HepG2 (cell line): ENCODE measurements around the gene EPB41L5. TPM values are rescaled to one million over a fixed set of nuclear protein-coding genes. Genes with fewer than 3 reads are reported as not detected.
A peak's percentile ranks its signal among the peaks of the same experiment; 100 is the strongest.

Experiments used
- AGO1 ChIP-seq: fragments of 200-400 bp; formaldehyde crosslinking; IDR thresholded peaks from 2 replicates; pipeline ENCODE4 v1.6.1; 2017; ENCODE audit warnings: mild to moderate bottlenecking, low read depth, low read length, moderate library complexity; ENCODE audit not compliant: poor library complexity, severe bottlenecking
- CENPX ChIP-seq: sonication (generic); formaldehyde crosslinking; IDR thresholded peaks from 2 replicates; pipeline ENCODE4 v1.9.0; 2021; ENCODE audit warnings: mild to moderate bottlenecking, missing genetic modification reagents, moderate library complexity
- KDM6A ChIP-seq: IDR thresholded peaks from 2 replicates; pipeline ENCODE4 v1.6.1; 2016; ENCODE audit warnings: low read depth
- PITX1 ChIP-seq: sonication (generic); formaldehyde crosslinking; IDR thresholded peaks from 2 replicates; pipeline ENCODE4 v1.5.1; 2020; ENCODE audit warnings: mild to moderate bottlenecking, missing genetic modification reagents
- SCMH1 ChIP-seq: sonication (generic); formaldehyde crosslinking; IDR thresholded peaks from 2 replicates; pipeline ENCODE4 v1.9.0; 2021; ENCODE audit warnings: missing genetic modification reagents, mild to moderate bottlenecking, borderline replicate concordance
- SNAPC2 ChIP-seq: sonication (generic); formaldehyde crosslinking; IDR thresholded peaks from 2 replicates; pipeline ENCODE4 v1.8.1; 2022; ENCODE audit warnings: mild to moderate bottlenecking, missing genetic modification reagents
- SUZ12 ChIP-seq: fragments of 150-350 bp; IDR thresholded peaks from 2 replicates; pipeline ENCODE4 v1.6.1; 2014; ENCODE audit warnings: low read depth, low read length
- TMF1 ChIP-seq: sonication (generic); formaldehyde crosslinking; IDR thresholded peaks from 2 replicates; pipeline ENCODE4 v1.8.1; 2022; ENCODE audit warnings: low read depth, missing genetic modification reagents
- ZFP41 ChIP-seq: sonication (generic); formaldehyde crosslinking; IDR thresholded peaks from 2 replicates; pipeline ENCODE4 v1.4.0; 2020; ENCODE audit warnings: mild to moderate bottlenecking, missing genetic modification reagents, borderline replicate concordance
- ZNF34 ChIP-seq: sonication (generic); formaldehyde crosslinking; IDR thresholded peaks from 2 replicates; pipeline ENCODE4 v1.4.0; 2020; ENCODE audit warnings: mild to moderate bottlenecking, missing genetic modification reagents, borderline replicate concordance
- ZNF460 ChIP-seq: sonication (generic); formaldehyde crosslinking; IDR thresholded peaks from 2 replicates; pipeline ENCODE4 v1.5.1; 2020; ENCODE audit warnings: missing genetic modification reagents, mild to moderate bottlenecking, borderline replicate concordance
- ZNF570 ChIP-seq: sonication (generic); formaldehyde crosslinking; IDR thresholded peaks from 2 replicates; pipeline ENCODE4 v1.4.0; 2020; ENCODE audit warnings: mild to moderate bottlenecking, missing genetic modification reagents, borderline replicate concordance
- ZNF572 ChIP-seq: sonication (generic); formaldehyde crosslinking; IDR thresholded peaks from 2 replicates; pipeline ENCODE4 v1.5.1; 2020; ENCODE audit warnings: mild to moderate bottlenecking, missing genetic modification reagents
- ZNF598 ChIP-seq: sonication (generic); formaldehyde crosslinking; IDR thresholded peaks from 2 replicates; pipeline ENCODE4 v1.5.1; 2020; ENCODE audit warnings: mild to moderate bottlenecking, missing genetic modification reagents, borderline replicate concordance
- ZNF782 ChIP-seq: sonication (generic); formaldehyde crosslinking; IDR thresholded peaks from 2 replicates; pipeline ENCODE4 v1.4.0; 2020; ENCODE audit warnings: missing genetic modification reagents, mild to moderate bottlenecking, borderline replicate concordance
- polyA plus RNA-seq, 8 experiments: library from polyadenylated mRNA; depleted of rRNA in 3 of 8; stranded (reverse) in 7 of 8; unstranded in 1 of 8; fragments of >200 nt; fragmentation: Illumina TruSeq in 4 of 8; extraction: Trizol in 4 of 8; gene quantifications; 2 replicates each; pipeline versions ENCODE4 v1.2.1 to v1.2.3, GENCODE V29; 2011 to 2016; ENCODE audit warnings: low read depth in 4 of 8, missing spikeins in 1 of 8, mixed read lengths in 1 of 8; ENCODE audit not compliant: insufficient read depth in 1 of 8
- total RNA-seq, 5 experiments: library from RNA; depleted of rRNA; stranded (reverse); fragments of >200 nt; fragmentation: Illumina TruSeq; extraction: Trizol; gene quantifications; 2 replicates each; pipeline ENCODE4 v1.2.3, GENCODE V29; 2016; ENCODE audit warnings: low read depth in 1 of 5
- TF ChIP-seq, protein P1 (sequence below): sonication (generic); formaldehyde crosslinking; IDR thresholded peaks from 2 replicates; pipeline ENCODE4 v1.4.0; 2020; ENCODE audit warnings: missing genetic modification reagents, borderline replicate concordance
- TF ChIP-seq, protein P2 (sequence below): sonication (generic); formaldehyde crosslinking; conservative IDR thresholded peaks from 2 replicates; pipeline ENCODE4 v1.8.0; 2022; ENCODE audit warnings: mild to moderate bottlenecking, moderate library complexity, missing genetic modification reagents
- TF ChIP-seq, protein P3 (sequence below): sonication (generic); formaldehyde crosslinking; IDR thresholded peaks from 2 replicates; pipeline ENCODE4 v1.4.0; 2020; ENCODE audit warnings: missing genetic modification reagents
- TF ChIP-seq, protein P4 (sequence below): sonication (generic); formaldehyde crosslinking; conservative IDR thresholded peaks from 2 replicates; pipeline ENCODE4 v1.4.0; 2020; ENCODE audit warnings: missing genetic modification reagents

Gene EPB41L5
- total and polyA plus RNA-seq, 2 of the 13 experiments (the other 11 are each of a cell fraction or from before 2014, with no cell fraction given) = 40.5 to 47.5 TPM

DNA sequence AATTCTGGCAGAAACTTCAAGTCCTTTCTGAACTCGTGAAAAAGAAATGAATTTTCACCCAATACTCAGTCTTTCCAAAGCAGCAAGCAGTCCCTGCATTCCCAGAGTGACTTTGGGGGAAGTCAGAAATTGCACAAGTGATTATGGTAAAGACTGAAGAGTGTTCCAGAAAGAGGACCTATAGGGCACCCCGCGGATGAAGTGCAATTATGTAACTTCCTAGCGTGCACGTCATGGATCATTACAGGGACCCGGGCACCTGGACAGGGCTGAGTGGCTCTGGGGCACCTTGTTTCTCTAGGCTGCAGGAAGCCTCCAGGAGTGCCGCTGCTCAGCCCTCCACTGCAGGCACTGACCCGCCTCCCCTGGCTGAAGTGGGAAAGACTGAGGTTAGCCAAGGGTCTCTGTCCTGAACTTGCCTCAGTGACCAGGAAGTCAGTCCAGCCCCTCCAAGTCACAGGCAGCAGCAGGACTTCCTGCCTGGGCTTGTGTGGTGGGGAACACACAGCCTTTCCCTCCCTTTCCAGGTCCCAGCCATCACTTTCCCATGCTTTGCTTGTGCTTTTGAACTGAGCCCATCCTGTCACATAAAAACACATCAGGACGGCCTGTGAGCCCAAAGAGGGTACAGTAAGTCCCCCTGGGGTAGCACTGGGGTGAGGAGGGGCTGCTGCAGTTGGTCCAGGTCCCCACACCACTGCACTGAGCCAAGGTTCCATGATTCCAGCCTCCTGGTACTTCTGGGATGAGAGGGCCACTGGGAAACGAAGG is 190.6 kb downstream of the EPB41L5 start (continued):
- TF ChIP-seq ZNF782 (peak; percentile 55; the same call in 1 of the 2 replicates), CENPX (CRISPR knock-in tag) (no peak), ZNF572 (peak; percentile 89), TMF1 (CRISPR knock-in tag) (no peak), ZNF34 (CRISPR knock-in tag) (0 out of 2 replicates have a peak, but pooled peaks have one; percentile 50), SCMH1 (CRISPR knock-in tag) (no peak), ZNF598 (peak; percentile 61; the same call in 1 of the 2 replicates), ZNF570 (CRISPR knock-in tag) (no peak), ZFP41 (0 out of 2 replicates have a peak, but pooled peaks have one; percentile 16), SNAPC2 (CRISPR knock-in tag) (no peak), SUZ12 (no peak), PITX1 (CRISPR knock-in tag) (0 out of 2 replicates have a peak, but pooled peaks have one; percentile 0), ZNF460 (peak; percentile 41; the same call in 1 of the 2 replicates), KDM6A (CRISPR knock-in tag) (no peak), AGO1 (no peak)
- TF ChIP-seq, protein P1, sequence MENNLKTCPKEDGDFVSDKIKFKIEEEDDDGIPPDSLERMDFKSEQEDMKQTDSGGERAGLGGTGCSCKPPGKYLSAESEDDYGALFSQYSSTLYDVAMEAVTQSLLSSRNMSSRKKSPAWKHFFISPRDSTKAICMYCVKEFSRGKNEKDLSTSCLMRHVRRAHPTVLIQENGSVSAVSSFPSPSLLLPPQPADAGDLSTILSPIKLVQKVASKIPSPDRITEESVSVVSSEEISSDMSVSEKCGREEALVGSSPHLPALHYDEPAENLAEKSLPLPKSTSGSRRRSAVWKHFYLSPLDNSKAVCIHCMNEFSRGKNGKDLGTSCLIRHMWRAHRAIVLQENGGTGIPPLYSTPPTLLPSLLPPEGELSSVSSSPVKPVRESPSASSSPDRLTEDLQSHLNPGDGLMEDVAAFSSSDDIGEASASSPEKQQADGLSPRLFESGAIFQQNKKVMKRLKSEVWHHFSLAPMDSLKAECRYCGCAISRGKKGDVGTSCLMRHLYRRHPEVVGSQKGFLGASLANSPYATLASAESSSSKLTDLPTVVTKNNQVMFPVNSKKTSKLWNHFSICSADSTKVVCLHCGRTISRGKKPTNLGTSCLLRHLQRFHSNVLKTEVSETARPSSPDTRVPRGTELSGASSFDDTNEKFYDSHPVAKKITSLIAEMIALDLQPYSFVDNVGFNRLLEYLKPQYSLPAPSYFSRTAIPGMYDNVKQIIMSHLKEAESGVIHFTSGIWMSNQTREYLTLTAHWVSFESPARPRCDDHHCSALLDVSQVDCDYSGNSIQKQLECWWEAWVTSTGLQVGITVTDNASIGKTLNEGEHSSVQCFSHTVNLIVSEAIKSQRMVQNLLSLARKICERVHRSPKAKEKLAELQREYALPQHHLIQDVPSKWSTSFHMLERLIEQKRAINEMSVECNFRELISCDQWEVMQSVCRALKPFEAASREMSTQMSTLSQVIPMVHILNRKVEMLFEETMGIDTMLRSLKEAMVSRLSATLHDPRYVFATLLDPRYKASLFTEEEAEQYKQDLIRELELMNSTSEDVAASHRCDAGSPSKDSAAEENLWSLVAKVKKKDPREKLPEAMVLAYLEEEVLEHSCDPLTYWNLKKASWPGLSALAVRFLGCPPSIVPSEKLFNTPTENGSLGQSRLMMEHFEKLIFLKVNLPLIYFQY (CRISPR knock-in tag) = no peak
- TF ChIP-seq, protein P2, sequence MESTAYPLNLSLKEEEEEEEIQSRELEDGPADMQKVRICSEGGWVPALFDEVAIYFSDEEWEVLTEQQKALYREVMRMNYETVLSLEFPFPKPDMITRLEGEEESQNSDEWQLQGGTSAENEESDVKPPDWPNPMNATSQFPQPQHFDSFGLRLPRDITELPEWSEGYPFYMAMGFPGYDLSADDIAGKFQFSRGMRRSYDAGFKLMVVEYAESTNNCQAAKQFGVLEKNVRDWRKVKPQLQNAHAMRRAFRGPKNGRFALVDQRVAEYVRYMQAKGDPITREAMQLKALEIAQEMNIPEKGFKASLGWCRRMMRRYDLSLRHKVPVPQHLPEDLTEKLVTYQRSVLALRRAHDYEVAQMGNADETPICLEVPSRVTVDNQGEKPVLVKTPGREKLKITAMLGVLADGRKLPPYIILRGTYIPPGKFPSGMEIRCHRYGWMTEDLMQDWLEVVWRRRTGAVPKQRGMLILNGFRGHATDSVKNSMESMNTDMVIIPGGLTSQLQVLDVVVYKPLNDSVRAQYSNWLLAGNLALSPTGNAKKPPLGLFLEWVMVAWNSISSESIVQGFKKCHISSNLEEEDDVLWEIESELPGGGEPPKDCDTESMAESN (CRISPR knock-in tag) = no peak
- TF ChIP-seq, protein P3, sequence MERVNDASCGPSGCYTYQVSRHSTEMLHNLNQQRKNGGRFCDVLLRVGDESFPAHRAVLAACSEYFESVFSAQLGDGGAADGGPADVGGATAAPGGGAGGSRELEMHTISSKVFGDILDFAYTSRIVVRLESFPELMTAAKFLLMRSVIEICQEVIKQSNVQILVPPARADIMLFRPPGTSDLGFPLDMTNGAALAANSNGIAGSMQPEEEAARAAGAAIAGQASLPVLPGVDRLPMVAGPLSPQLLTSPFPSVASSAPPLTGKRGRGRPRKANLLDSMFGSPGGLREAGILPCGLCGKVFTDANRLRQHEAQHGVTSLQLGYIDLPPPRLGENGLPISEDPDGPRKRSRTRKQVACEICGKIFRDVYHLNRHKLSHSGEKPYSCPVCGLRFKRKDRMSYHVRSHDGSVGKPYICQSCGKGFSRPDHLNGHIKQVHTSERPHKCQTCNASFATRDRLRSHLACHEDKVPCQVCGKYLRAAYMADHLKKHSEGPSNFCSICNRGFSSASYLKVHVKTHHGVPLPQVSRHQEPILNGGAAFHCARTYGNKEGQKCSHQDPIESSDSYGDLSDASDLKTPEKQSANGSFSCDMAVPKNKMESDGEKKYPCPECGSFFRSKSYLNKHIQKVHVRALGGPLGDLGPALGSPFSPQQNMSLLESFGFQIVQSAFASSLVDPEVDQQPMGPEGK (CRISPR knock-in tag) = 0 out of 2 replicates have a peak, but pooled peaks have one; percentile 23
- TF ChIP-seq, protein P4, sequence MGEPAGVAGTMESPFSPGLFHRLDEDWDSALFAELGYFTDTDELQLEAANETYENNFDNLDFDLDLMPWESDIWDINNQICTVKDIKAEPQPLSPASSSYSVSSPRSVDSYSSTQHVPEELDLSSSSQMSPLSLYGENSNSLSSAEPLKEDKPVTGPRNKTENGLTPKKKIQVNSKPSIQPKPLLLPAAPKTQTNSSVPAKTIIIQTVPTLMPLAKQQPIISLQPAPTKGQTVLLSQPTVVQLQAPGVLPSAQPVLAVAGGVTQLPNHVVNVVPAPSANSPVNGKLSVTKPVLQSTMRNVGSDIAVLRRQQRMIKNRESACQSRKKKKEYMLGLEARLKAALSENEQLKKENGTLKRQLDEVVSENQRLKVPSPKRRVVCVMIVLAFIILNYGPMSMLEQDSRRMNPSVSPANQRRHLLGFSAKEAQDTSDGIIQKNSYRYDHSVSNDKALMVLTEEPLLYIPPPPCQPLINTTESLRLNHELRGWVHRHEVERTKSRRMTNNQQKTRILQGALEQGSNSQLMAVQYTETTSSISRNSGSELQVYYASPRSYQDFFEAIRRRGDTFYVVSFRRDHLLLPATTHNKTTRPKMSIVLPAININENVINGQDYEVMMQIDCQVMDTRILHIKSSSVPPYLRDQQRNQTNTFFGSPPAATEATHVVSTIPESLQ (CRISPR knock-in tag) = no peak
